Suprapubic skin (tissue), 4 donors: ENCODE data around the gene KIAA0513. TPM values are rescaled to one million over a fixed set of nuclear protein-coding genes. Genes with fewer than 3 reads are reported as not detected.

Experiments
- DNase-seq, 2 donors: peaks; one replicate each; pipeline ENCODE4 v3.0.0-alpha.2; 2019; ENCODE audit warnings: low spot score in 2 of 2
- H3K27ac ChIP-seq: fragments of 200-600 bp; sonication (generic); one replicate; pipeline ENCODE4 v1.5.1; 2019
- H3K27me3 ChIP-seq: fragments of 200-600 bp; sonication (generic); one replicate; pipeline ENCODE4 v1.5.1; 2019
- H3K36me3 ChIP-seq: fragments of 200-600 bp; sonication (generic); one replicate; pipeline ENCODE4 v1.5.1; 2019
- H3K4me1 ChIP-seq: fragments of 200-600 bp; sonication (generic); one replicate; pipeline ENCODE4 v1.5.1; 2019
- H3K4me3 ChIP-seq: fragments of 200-600 bp; sonication (generic); one replicate; pipeline ENCODE4 v1.5.1; 2019; ENCODE audit warnings: mild to moderate bottlenecking
- H3K9me3 ChIP-seq: fragments of 200-600 bp; sonication (generic); one replicate; pipeline ENCODE4 v1.5.1; 2019
- EP300 ChIP-seq: sonication (generic); formaldehyde crosslinking; IDR thresholded peaks from one replicate; pipeline ENCODE4 v1.6.1; 2017; ENCODE audit warnings: antibody characterized with exemption
- POLR2A ChIP-seq, 2 donors: fragments of 450-650 bp; IDR thresholded peaks; one replicate each; pipeline ENCODE4 v1.6.1; 2017; ENCODE audit warnings: antibody characterized with exemption in 2 of 2, mild to moderate bottlenecking in 2 of 2, moderate library complexity in 2 of 2
- POLR2AphosphoS5 ChIP-seq, 3 donors: sonication (generic); formaldehyde crosslinking; IDR thresholded peaks; one replicate each; pipeline ENCODE4 v1.6.1; 2017; ENCODE audit warnings: antibody characterized with exemption in 3 of 3
- WGBS: methylation state at CpG from one replicate; pipeline ENCODE4 v1.1.5; 2018; 5-methylcytosine and 5-hydroxymethylcytosine counted together
- total RNA-seq, 4 donors: library from RNA; depleted of rRNA; stranded (reverse); fragments of >200 nt; gene quantifications; one replicate each; pipeline ENCODE4 v1.1.0, GENCODE V29; 2016
- TF ChIP-seq, protein P1 (sequence below), 2 donors: fragments of 200-600 bp in 1 of 2; fragments of 450-650 bp in 1 of 2; sonication (generic) in 1 of 2; IDR thresholded peaks; one replicate each; pipeline ENCODE4 v1.5.1; 2016 to 2019; ENCODE audit warnings: antibody characterized with exemption in 2 of 2, mild to moderate bottlenecking in 1 of 2, moderate library complexity in 1 of 2

The KIAA0513 gene
- total RNA-seq, 4 donors from 2014 or later, result 23.7 to 32.3 (median 26.6) TPM

- no peaks in the 10 kb centered on the region for H3K36me3 ChIP-seq
- peaks cover 8% of the 10 kb centered on the region for H3K4me1 ChIP-seq
- 83% methylated on average over 11 of the region's 11 CpGs for WGBS
- TF ChIP-seq POLR2AphosphoS5 (IDR thresholded peaks at IDR 0.05), result no peak
- TF ChIP-seq EP300, result no peak
- TF ChIP-seq, protein P1, sequence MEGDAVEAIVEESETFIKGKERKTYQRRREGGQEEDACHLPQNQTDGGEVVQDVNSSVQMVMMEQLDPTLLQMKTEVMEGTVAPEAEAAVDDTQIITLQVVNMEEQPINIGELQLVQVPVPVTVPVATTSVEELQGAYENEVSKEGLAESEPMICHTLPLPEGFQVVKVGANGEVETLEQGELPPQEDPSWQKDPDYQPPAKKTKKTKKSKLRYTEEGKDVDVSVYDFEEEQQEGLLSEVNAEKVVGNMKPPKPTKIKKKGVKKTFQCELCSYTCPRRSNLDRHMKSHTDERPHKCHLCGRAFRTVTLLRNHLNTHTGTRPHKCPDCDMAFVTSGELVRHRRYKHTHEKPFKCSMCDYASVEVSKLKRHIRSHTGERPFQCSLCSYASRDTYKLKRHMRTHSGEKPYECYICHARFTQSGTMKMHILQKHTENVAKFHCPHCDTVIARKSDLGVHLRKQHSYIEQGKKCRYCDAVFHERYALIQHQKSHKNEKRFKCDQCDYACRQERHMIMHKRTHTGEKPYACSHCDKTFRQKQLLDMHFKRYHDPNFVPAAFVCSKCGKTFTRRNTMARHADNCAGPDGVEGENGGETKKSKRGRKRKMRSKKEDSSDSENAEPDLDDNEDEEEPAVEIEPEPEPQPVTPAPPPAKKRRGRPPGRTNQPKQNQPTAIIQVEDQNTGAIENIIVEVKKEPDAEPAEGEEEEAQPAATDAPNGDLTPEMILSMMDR (IDR thresholded peaks at IDR 0.05), result no peak
- TF ChIP-seq POLR2A (IDR thresholded peaks at IDR 0.05), result no peak
- DNase-seq, result no peak
- no peak overlapping the region for H3K4me3 ChIP-seq
- no peaks in the 10 kb centered on the region for H3K9me3 ChIP-seq
- no peak overlapping the region for H3K27ac ChIP-seq
- H3K27me3 ChIP-seq, result no peaks in the 10 kb centered on the region
Measured at GRCh38 chr16:85047867-85048455, 20.4 kb downstream of the KIAA0513 start.

DNA sequence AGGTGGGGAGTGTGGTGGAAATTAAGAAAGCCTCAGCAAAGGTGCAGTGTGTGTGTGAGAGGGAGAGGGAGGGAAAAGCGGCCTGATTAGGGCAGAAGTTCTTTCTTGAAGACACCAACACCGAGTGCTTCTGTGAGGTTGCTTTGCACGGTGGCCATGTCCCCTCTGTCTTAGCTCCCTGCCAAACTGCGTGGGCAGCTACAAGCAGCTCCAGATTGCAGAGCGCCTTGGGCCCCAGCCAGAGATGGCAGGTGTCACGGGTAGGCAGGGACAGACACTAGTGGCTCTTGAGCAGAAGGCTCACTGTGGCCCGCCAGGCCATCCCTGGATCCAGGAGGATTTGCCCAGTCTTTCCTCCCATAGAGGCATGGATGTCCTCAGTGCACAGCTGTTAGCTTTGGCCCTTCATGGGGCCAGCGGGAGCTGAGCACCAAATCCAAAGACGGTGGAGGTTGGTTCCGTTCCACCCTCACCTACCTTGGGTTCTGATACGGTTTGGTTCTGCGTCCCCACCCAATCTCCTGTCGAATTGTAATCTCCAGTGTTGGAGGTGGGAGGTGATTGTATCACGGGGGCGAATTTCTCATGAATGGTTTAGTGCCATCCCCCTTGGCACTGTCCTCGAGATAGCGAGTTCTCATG, 21.4 kb downstream of the KIAA0513 start:
- H3K27ac ChIP-seq, result no peak overlapping the region
- no peaks in the 10 kb centered on the region for H3K27me3 ChIP-seq
- no peaks in the 10 kb centered on the region for H3K9me3 ChIP-seq
- peaks cover 8% of the 10 kb centered on the region for H3K4me1 ChIP-seq
- H3K36me3 ChIP-seq, result no peaks in the 10 kb centered on the region
- no peak for DNase-seq
- H3K4me3 ChIP-seq, result no peak overlapping the region
- TF ChIP-seq POLR2A (IDR thresholded peaks at IDR 0.05) (no peak), POLR2AphosphoS5 (IDR thresholded peaks at IDR 0.05) (no peak), EP300 (no peak)
- TF ChIP-seq, protein P1 (IDR thresholded peaks at IDR 0.05), result no peak
- WGBS, result 87% methylated on average over 14 of the region's 17 CpGs

DNA sequence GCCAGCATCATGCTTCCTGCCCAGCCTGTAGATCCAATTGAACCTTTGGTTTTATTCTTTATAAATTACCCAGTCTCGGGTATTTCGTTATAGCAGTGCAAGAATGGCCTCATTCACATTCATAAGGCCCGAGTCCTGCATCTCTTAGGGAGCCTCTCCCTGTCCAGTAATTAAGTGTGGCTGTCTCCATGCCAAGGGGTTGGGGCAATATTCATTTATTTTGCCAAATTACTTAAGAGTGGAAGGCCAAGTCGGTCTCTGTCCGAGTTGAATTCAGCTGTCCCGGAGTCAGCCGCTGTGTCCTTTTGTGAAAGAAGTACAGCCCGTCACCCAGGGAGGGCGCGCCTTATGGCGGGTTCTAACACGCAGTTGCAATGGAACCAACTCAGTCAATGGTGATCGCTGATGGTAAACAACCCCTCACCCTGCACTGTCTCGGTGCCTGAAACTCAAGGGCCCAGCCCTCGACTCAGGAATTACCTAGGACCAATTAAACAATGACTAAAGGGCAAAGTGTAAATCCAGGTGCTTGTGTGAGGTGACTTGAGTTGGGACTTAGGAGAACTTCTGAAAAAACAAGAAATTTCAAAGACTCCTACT, 22.2 kb downstream of the KIAA0513 start:
- no peak for DNase-seq
- H3K27me3 ChIP-seq, result no peaks in the 10 kb centered on the region
- peaks cover 12% of the 10 kb centered on the region for H3K4me1 ChIP-seq
- no peak overlapping the region for H3K27ac ChIP-seq
- TF ChIP-seq, protein P1 (IDR thresholded peaks at IDR 0.05), result no peak
- TF ChIP-seq EP300 (no peak), POLR2A (IDR thresholded peaks at IDR 0.05) (no peak), POLR2AphosphoS5 (IDR thresholded peaks at IDR 0.05) (no peak)
- WGBS, result 90% methylated on average over 15 of the region's 15 CpGs
- no peaks in the 10 kb centered on the region for H3K9me3 ChIP-seq
- H3K36me3 ChIP-seq, result no peaks in the 10 kb centered on the region
- H3K4me3 ChIP-seq, result no peak overlapping the region

GRCh38 chr16:85051067-85051581, 23.5 kb downstream of the KIAA0513 start:
- no peak for TF ChIP-seq POLR2AphosphoS5 (IDR thresholded peaks at IDR 0.05)
- TF ChIP-seq, protein P1 (IDR thresholded peaks at IDR 0.05), result no peak
- TF ChIP-seq EP300, result no peak
- TF ChIP-seq POLR2A (IDR thresholded peaks at IDR 0.05), result no peak
- no peak overlapping the region for H3K4me3 ChIP-seq
- H3K4me1 ChIP-seq, result peaks cover 24% of the 10 kb centered on the region

GRCh38 chr16:85051683-85052082, 24.1 kb downstream of the KIAA0513 start:
- H3K27ac ChIP-seq, result no peak overlapping the region
- no peaks in the 10 kb centered on the region for H3K9me3 ChIP-seq
- H3K4me3 ChIP-seq, result no peak overlapping the region
- DNase-seq, result no peak
- no peaks in the 10 kb centered on the region for H3K27me3 ChIP-seq
- WGBS, result 87% methylated on average over 8 of the region's 8 CpGs
- no peaks in the 10 kb centered on the region for H3K36me3 ChIP-seq
- no peak for TF ChIP-seq POLR2AphosphoS5 (IDR thresholded peaks at IDR 0.05)
- peaks cover 29% of the 10 kb centered on the region for H3K4me1 ChIP-seq

More at GRCh38 chr16:85051067-85051581, 23.5 kb downstream of the KIAA0513 start:
- WGBS, result 76% methylated on average over 8 of the region's 8 CpGs
- Histone ChIP-seq H3K9me3 (no peaks in the 10 kb centered on the region), H3K36me3 (no peaks in the 10 kb centered on the region), H3K27me3 (no peaks in the 10 kb centered on the region), H3K27ac (peak overlapping the region; percentile 11)
- DNase-seq, result no peak
